Neuronal stem cell (in vitro differentiated cells): Measurements from ENCODE around the gene STK32B.

Experiments
- DNase-seq: peaks from one replicate; pipeline ENCODE4 v3.0.0-alpha.2; 2013; ENCODE audit warnings: low spot score
- H2AFZ ChIP-seq: one replicate; pipeline ENCODE4 v1.6.1; 2013; ENCODE audit warnings: mild to moderate bottlenecking, low read length, inconsistent platforms
- H2AK5ac ChIP-seq: 2 replicates; pipeline ENCODE4 v1.6.1; 2013; ENCODE audit warnings: low read depth, mild to moderate bottlenecking, inconsistent platforms, low read length, moderate library complexity, mixed read lengths
- H2BK120ac ChIP-seq: 2 replicates; pipeline ENCODE4 v1.6.1; 2013; ENCODE audit warnings: low read depth, mild to moderate bottlenecking, inconsistent platforms, low read length, moderate library complexity, mixed read lengths
- H2BK12ac ChIP-seq: one replicate; pipeline ENCODE4 v1.6.1; 2013; ENCODE audit warnings: low read length, inconsistent platforms
- H2BK15ac ChIP-seq: 2 replicates; pipeline ENCODE4 v1.6.1; 2013; ENCODE audit warnings: mild to moderate bottlenecking, low read length, inconsistent platforms, mixed read lengths
- H2BK5ac ChIP-seq: one replicate; pipeline ENCODE4 v1.6.1; 2013; ENCODE audit warnings: inconsistent platforms, mild to moderate bottlenecking, low read length, moderate library complexity
- H3K14ac ChIP-seq: one replicate; pipeline ENCODE4 v1.6.1; 2013; ENCODE audit warnings: low read length, inconsistent platforms
- H3K18ac ChIP-seq: 2 replicates; pipeline ENCODE4 v1.6.1; 2013; ENCODE audit warnings: low read length, inconsistent platforms
- H3K23ac ChIP-seq: 2 replicates; pipeline ENCODE4 v1.6.1; 2013; ENCODE audit warnings: low read depth, mild to moderate bottlenecking, mixed read lengths, low read length, inconsistent platforms; ENCODE audit not compliant: poor library complexity
- H3K27ac ChIP-seq: replicated peaks from 3 replicates; pipeline ENCODE4 v1.5.1; 2013; ENCODE audit warnings: low read length, inconsistent platforms
- H3K27me3 ChIP-seq, 3 experiments: 2 replicates each; pipeline ENCODE4 v1.6.1; 2013; ENCODE audit warnings: low read length in 3 of 3, mild to moderate bottlenecking in 2 of 3, inconsistent platforms in 1 of 3, low read depth in 1 of 3, mixed read lengths in 1 of 3, moderate library complexity in 1 of 3; ENCODE audit not compliant: control insufficient read depth in 3 of 3, insufficient read depth in 3 of 3
- H3K36me3 ChIP-seq, 2 donors: replicated peaks in 1 of 2; 2 replicates each; pipeline ENCODE4 v1.6.1; 2013; ENCODE audit warnings: low read length in 2 of 2; ENCODE audit not compliant: control insufficient read depth in 2 of 2, insufficient read depth in 2 of 2
- H3K4ac ChIP-seq: 2 replicates; pipeline ENCODE4 v1.6.1; 2013; ENCODE audit warnings: inconsistent platforms, mild to moderate bottlenecking, low read length, moderate library complexity
- H3K4me1 ChIP-seq, 2 donors: 1 replicate in 1 of 2; 2 replicates in 1 of 2; pipeline ENCODE4 v1.6.1; 2013; ENCODE audit warnings: low read length in 2 of 2, low read depth in 1 of 2; ENCODE audit not compliant: control insufficient read depth in 2 of 2, insufficient read depth in 1 of 2
- H3K4me2 ChIP-seq: one replicate; pipeline ENCODE4 v1.6.1; 2013; ENCODE audit warnings: mild to moderate bottlenecking, low read length, inconsistent platforms; ENCODE audit not compliant: insufficient read depth, poor library complexity, severe bottlenecking
- H3K4me3 ChIP-seq, 2 donors: 2 replicates each; pipeline ENCODE4 v1.5.1; 2013; ENCODE audit warnings: low read length in 2 of 2, mild to moderate bottlenecking in 2 of 2, inconsistent platforms in 1 of 2, moderate library complexity in 1 of 2
- H3K79me1 ChIP-seq: one replicate; pipeline ENCODE4 v1.6.1; 2013; ENCODE audit warnings: low read depth, mild to moderate bottlenecking, inconsistent platforms, low read length, moderate library complexity
- H3K9ac ChIP-seq: one replicate; pipeline ENCODE4 v1.6.1; 2013; ENCODE audit warnings: mild to moderate bottlenecking, low read depth, low read length, inconsistent platforms; ENCODE audit not compliant: poor library complexity
- H3K9me3 ChIP-seq, 2 donors: replicated peaks in 1 of 2; 2 replicates each; pipeline versions ENCODE3 to v1.6.1; 2013; ENCODE audit warnings: low read length in 2 of 2, mild to moderate bottlenecking in 2 of 2, inconsistent platforms in 1 of 2, low read depth in 1 of 2, mixed read lengths in 1 of 2, moderate library complexity in 1 of 2; ENCODE audit not compliant: control insufficient read depth in 2 of 2, insufficient read depth in 1 of 2
- H4K8ac ChIP-seq: one replicate; pipeline ENCODE4 v1.6.1; 2013; ENCODE audit warnings: low read depth, mild to moderate bottlenecking, inconsistent platforms, low read length, moderate library complexity
- H4K91ac ChIP-seq: one replicate; pipeline ENCODE4 v1.6.1; 2013; ENCODE audit warnings: low read length, low read depth, mild to moderate bottlenecking, inconsistent platforms; ENCODE audit not compliant: poor library complexity
- WGBS, 2 donors: extraction: QIAGEN DNeasy Blood & Tissue Kit; methylation state at CpG; one replicate each; pipeline ENCODE4 v1.1.7; 2013; ENCODE audit warnings: missing lambda C conversion rate in 2 of 2, mixed read lengths in 1 of 2; ENCODE audit not compliant: insufficient read length in 2 of 2, insufficient replicate concordance in 1 of 2; ENCODE audit errors: extremely low coverage in 2 of 2; 5-methylcytosine and 5-hydroxymethylcytosine counted together

The STK32B gene

DNA sequence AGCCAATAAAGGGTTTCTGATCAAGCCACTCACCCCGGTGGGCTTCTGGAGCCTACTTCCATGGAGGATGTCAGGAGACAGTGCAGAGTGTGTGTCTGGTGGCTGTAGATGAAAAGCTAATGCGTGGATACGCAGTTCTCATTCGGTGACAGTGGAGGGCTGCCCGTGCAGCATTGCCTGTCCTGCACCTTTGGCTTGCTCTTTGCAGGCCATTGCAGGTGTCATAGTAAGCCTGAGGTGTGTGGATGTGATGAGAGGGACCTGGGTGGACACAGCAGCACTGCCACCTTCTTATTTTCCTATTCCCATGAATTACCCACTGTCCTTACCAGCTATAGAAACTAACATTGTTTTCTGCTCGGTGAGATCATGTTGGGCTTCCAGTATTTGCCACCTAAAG is 101.2 kb downstream of the STK32B start:
- no peak overlapping the region for H2AK5ac ChIP-seq
- H2BK15ac ChIP-seq, result no peak overlapping the region
- no peak overlapping the region for H3K4me3 ChIP-seq
- H3K36me3 ChIP-seq, result no peaks in the 10 kb centered on the region
- no peak overlapping the region for H4K91ac ChIP-seq
- no peak overlapping the region for H2AFZ ChIP-seq
- peaks cover 0 to 2% of the 10 kb centered on the region in 2 donors for H3K4me1 ChIP-seq
- no peak overlapping the region for H2BK5ac ChIP-seq
- H3K9ac ChIP-seq, result no peak overlapping the region
- no peaks in the 10 kb centered on the region for H3K27me3 ChIP-seq
- no peak overlapping the region for H3K4me2 ChIP-seq
- no CpG with 5 or more reads among the region's 6 CpGs for WGBS, 2 donors
- DNase-seq, result no peak
- H3K27ac ChIP-seq, result no peak overlapping the region
- no peak overlapping the region for H2BK120ac ChIP-seq
- no peak overlapping the region for H3K4ac ChIP-seq
- no peak overlapping the region for H2BK12ac ChIP-seq
- H3K18ac ChIP-seq, result no peak overlapping the region
- H3K79me1 ChIP-seq, result no peaks in the 10 kb centered on the region
- no peak overlapping the region for H4K8ac ChIP-seq
- H3K14ac ChIP-seq, result no peak overlapping the region
- no peaks in the 10 kb centered on the region for H3K9me3 ChIP-seq
- H3K23ac ChIP-seq, result no peak overlapping the region

DNA sequence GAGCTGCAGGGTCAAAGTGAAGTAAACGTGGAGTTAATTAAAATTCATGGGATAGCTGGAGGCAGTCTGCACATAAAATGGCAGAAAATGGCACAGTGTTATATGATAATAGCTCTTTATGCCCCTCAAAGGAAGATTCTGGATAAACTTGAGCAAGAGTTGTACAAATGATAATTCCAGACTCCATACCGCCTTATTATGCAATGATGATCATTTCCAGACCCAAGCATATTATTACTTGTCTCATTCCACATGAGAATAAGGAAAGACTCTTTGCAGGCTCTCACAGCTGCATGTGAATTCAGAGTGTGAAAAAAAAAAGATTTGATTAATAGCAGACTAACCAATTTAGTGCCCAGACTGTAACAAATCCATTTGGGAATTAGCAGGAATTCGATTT is 105.4 kb downstream of the STK32B start:
- H3K23ac ChIP-seq, result no peak overlapping the region
- peaks cover 0 to 3% of the 10 kb centered on the region in 2 donors for H3K9me3 ChIP-seq
- no peak overlapping the region for H2BK12ac ChIP-seq
- DNase-seq, result no peak
- no peak overlapping the region for H3K4ac ChIP-seq
- no peak overlapping the region for H4K91ac ChIP-seq
- H3K36me3 ChIP-seq, result no peaks in the 10 kb centered on the region
- no peak overlapping the region for H3K14ac ChIP-seq
- H3K18ac ChIP-seq, result no peak overlapping the region
- H3K27me3 ChIP-seq, result no peaks in the 10 kb centered on the region
- H3K4me3 ChIP-seq, result no peak overlapping the region
- H3K4me1 ChIP-seq, result peaks cover 0 to 8% of the 10 kb centered on the region in 2 donors
- H3K79me1 ChIP-seq, result no peaks in the 10 kb centered on the region
- H3K27ac ChIP-seq, result no peak overlapping the region
- H2BK120ac ChIP-seq, result no peak overlapping the region
- no peak overlapping the region for H3K4me2 ChIP-seq
- no CpG with 5 or more reads among the region's 3 CpGs for WGBS, 2 donors
- H2AK5ac ChIP-seq, result no peak overlapping the region
- no peak overlapping the region for H3K9ac ChIP-seq
- no peak overlapping the region for H2BK15ac ChIP-seq
- H2AFZ ChIP-seq, result no peak overlapping the region
- H4K8ac ChIP-seq, result no peak overlapping the region
- H2BK5ac ChIP-seq, result no peak overlapping the region

DNA sequence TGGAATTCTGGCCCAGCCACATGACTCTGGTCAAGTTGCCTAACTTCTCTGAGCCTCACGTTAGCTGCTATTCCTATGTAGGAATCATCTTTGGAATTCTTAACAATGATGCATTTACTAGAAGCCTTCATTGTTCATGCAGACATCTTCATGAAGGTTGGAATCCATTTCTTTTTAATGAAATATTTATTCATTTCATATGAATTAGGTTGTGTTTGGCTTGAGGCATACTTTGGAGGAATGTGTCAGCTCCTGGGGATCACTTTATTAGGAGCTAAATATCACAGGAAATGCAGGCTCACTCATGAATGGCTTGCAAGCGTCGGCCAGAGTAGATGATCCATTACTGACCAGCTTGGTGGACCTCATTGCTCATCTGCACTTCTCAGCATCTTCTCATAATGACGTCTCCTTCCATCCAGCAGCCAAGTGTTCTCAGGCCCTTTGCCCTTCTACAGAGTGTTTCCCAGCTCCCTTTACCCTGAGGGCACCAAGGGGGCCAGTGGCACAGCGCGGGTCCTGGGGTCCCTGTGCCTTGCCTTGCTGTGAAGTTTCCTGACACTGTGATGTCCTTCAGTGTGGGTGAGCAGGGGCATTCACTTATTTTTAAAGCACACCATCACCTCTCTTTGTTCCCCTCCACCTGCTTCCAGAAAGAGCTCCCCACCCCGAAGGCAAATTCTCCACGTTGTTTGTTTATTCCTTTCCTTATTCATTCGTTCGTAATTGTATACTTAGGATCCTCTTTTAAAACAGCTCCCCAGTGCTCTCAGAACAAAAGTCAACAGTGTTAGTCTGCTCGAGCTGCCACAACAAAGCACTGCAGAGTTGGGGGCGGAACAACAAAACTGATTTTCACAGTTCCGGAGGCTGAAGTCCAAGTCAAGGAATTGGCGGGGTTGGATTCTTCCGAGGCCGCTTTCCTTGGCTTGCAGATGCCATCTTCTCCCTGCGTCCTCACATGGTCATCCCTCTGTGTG is 106.8 kb downstream of the STK32B start:
- Histone ChIP-seq H3K9me3 (peaks cover 0 to 3% of the 10 kb centered on the region in 2 donors), H3K4me1 (peaks cover 0 to 6% of the 10 kb centered on the region in 2 donors), H4K8ac (no peak overlapping the region), H3K36me3 (no peaks in the 10 kb centered on the region), H3K18ac (peak overlapping the region; percentile 39), H3K27ac (no peak overlapping the region), H2BK15ac (no peak overlapping the region), H2AK5ac (no peak overlapping the region), H2BK12ac (no peak overlapping the region), H2BK120ac (no peak overlapping the region), H4K91ac (no peak overlapping the region), H2AFZ (no peak overlapping the region), H3K79me1 (no peaks in the 10 kb centered on the region), H3K23ac (no peak overlapping the region), H3K4me3 (no peak overlapping the region), H2BK5ac (no peak overlapping the region), H3K4me2 (no peak overlapping the region), H3K4ac (no peak overlapping the region), H3K27me3 (no peaks in the 10 kb centered on the region), H3K14ac (no peak overlapping the region), H3K9ac (no peak overlapping the region)
- DNase-seq, result no peak
- WGBS, 2 donors, result no CpG with 5 or more reads among the region's 17 CpGs

DNA sequence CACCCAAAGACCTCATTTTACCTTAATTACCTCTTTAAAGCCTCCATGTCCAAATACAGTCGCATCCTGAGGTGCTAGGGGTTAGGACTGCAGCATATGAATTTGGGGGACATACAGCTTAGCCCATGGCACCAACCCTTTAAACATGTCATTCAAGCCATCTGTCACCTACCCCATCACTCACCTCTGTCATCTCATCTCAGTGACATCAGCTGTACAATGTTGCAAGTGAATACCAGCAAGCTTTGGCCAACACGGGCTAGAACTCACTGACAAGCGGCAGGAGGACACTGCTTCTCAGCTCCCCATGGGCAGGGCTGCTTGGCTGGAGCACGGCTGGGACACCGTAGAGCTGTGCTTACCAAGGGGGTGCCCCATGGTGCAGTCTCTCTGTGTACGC is 107.5 kb downstream of the STK32B start:
- H3K27me3 ChIP-seq, result no peaks in the 10 kb centered on the region
- H3K14ac ChIP-seq, result no peak overlapping the region
- no peak overlapping the region for H2BK15ac ChIP-seq
- no CpG with 5 or more reads among the region's 6 CpGs for WGBS, 2 donors
- H2BK5ac ChIP-seq, result no peak overlapping the region
- no peaks in the 10 kb centered on the region for H3K79me1 ChIP-seq
- DNase-seq, result no peak
- H2BK12ac ChIP-seq, result no peak overlapping the region
- no peak overlapping the region for H3K9ac ChIP-seq
- H2BK120ac ChIP-seq, result no peak overlapping the region
- no peak overlapping the region for H4K8ac ChIP-seq
- H3K23ac ChIP-seq, result no peak overlapping the region
- H2AFZ ChIP-seq, result no peak overlapping the region
- no peak overlapping the region for H3K4me2 ChIP-seq
- no peaks in the 10 kb centered on the region for H3K36me3 ChIP-seq
- H3K4me1 ChIP-seq, result peaks cover 0 to 6% of the 10 kb centered on the region in 2 donors
- no peak overlapping the region for H4K91ac ChIP-seq
- H2AK5ac ChIP-seq, result no peak overlapping the region
- peak overlapping the region; percentile 11 for H3K18ac ChIP-seq
- no peak overlapping the region for H3K27ac ChIP-seq
- H3K9me3 ChIP-seq, result peaks cover 0 to 3% of the 10 kb centered on the region in 2 donors
- H3K4me3 ChIP-seq, result no peak overlapping the region
- H3K4ac ChIP-seq, result no peak overlapping the region
